Stimulated activated CD4-positive, alpha-beta T cell treated with anti-CD3 and anti-CD28 coated beads, Interleukin-1b, Interleukin-23, amount 100 ng/mL, for 1 hour (primary cell): ENCODE measurements around the gene HDGF.
"Not testable (repeated sequence)": the region's sequence is repeated elsewhere in the genome, so short reads cannot be mapped to it uniquely, and the experiment has no call there.

Source experiments
- DNase-seq, 2 donors: peaks; one replicate each; pipeline ENCODE4 v3.0.0-alpha.2; 2020; ENCODE audit warnings: low read depth in 2 of 2

Gene HDGF

DNA sequence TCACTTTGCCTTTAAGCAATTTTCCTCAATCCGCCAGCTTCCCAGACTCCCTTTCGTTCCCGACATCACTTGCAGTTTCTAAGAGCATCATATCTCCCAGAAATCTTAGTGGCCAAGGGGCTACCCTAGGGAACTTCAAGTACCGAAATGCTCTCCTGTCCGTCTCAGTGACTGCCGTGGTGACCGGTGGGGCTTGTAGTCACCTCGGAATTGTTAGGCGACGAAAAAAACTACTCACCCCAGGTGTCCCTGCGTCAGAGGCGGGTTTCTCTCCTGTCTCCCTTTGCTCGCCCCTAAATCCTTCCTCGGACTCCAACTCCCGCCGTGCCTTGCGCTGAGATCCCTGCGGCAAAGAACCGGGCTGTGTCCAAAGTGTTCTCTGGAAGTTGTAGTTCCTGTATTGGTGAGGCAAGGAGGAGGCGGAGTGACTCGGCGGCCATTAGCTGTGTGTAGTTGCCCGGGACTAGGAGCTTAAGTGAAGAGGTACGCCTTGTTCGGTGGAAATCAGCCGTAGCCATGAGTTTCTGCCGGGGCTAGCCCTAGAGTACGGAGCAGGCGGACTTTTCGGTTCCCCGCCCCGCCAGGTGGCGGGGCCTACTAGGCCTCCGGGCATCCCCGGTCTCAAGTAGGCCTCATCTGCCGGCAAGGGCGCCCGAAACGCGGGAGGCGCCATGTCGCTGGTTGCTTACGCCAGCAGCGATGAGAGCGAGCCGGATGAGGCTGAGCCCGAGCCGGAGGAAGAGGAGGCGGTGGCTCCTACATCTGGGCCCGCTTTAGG lies 15.8 kb upstream of the HDGF start, which contains the start of gene PRCC:
PRCC (plus strand) TSS at position 435 of the 778 bp plus-strand sequence; CDS start at position 672, 237 bp downstream.
- DNase-seq, result peak; percentile 83 to 93

DNA sequence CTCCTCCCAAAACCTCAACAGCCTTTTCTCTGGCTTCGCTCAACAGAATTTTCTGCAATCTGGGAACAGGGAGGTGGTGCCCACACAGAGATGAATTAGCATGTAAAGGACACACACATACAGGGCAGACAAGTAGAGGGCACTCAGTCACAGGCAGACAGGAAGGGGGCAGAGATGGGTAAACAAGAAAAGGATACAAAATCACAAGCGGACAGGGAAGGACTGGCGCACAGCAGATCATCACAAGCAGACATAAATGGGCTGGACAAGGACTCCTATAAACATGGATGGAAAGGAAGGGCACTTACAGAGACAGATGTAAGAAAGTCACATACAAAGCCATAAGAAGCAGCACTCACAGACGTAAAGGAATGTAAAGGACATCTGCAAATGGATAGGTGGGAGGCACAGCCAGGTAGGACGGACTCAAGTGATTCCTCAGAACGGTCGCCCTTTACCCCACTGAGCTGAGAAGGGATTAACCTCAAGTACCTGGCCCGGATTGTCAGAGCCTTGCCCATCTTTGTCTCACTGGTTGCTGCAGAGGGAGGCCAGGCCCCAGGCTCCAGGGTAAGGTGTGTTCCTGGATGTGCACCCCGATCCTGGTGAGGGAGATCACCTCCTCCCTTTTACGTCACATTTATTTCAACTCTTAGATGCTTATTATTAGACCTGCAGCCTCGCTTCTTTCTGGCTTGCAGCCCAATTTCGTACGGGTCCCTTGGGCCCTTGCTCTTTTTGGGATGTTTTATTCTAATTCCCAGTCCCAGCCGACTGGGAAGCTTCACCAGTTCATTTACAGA lies 15.0 kb upstream of the HDGF start:
- DNase-seq, result no peak

DNA sequence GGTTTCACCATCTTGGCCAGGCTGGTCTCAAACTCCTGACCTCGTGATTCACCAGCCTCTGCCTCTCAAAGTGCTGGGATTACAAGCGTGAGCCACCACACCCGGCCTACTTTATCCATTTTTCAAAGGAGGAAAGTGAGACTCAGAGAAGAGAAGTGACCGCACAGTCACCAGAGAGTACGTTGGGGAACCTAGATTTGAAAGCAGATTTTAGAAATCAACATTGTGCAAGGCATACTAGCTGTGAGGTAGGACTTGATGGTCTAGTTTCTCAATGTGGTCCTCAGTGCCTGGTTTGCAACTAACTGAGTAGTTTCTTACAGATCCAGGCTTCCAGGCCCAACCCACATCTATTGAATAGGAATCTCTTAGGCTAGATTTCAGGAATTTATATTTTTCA lies 14.2 kb upstream of the HDGF start:
- DNase-seq, result no peak

DNA sequence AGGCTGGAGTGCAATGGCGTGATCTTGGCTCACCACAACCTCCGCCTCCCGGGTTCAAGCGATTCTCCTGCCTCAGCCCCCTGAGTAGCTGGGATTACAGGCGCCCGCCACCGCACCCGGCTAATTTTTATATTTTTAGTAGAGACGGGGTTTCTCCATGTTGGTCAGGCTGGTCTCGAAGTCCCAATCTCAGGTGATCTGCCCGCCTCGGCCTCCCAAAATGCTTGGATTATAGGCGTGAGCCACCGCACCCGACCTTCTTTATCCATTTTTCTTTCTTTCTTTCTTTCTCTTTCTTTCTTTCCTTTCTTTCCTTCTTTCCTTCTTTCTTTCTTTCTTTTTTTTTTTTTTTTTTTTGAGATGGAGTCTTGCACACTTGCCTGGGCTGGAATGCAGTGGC lies 13.7 kb upstream of the HDGF start:
- DNase-seq, result not testable (repeated sequence)

DNA sequence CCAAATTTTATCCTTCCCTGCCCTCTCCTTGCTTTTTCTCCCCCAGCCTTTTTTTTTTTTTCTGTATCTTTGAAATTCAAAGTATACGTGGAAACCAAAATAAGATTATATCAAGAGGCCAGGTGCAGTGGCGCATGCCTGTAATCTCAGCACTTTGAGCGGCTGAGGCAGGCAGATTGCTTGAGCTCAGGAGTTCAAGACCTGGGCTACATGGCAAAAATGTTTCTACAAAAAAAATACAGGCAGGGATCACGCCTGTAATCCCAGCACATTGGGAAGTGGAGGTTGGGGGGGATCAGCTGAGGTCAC lies 9.3 kb upstream of the HDGF start:
- no peak for DNase-seq

DNA sequence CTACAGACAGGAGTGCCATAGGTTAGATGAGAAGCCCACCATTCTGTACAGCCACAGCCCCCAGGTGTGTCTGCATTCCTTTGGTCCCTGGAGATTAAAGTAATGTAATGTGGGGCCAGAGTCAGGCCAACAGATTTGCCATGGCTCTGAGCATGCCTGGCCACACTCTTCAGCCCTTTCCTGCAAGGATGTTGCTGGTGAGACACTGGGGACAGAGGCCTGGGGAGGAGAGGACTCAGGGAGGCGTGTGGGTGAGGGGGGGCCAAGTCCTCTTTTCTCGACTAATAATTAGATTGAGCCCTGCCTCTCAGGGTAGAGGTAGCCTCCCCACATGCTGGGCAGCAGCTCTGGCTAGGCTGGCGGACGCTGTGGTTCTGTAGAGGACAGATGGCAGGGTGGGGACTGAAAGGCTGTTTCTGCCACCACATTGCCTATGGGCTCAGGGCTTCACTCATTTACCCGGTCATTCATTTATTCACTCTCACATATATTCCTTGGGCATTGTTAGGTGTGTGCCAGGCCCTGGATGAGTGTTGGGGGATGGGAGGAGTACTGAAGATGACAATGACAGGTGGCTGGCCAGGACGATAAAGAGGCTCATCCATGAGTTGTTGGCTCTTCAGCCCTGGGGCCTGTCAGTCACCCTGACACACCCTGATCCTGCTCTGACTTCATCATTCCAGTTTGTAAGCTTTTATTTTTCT lies 8.8 kb upstream of the HDGF start:
- DNase-seq, result no peak

DNA sequence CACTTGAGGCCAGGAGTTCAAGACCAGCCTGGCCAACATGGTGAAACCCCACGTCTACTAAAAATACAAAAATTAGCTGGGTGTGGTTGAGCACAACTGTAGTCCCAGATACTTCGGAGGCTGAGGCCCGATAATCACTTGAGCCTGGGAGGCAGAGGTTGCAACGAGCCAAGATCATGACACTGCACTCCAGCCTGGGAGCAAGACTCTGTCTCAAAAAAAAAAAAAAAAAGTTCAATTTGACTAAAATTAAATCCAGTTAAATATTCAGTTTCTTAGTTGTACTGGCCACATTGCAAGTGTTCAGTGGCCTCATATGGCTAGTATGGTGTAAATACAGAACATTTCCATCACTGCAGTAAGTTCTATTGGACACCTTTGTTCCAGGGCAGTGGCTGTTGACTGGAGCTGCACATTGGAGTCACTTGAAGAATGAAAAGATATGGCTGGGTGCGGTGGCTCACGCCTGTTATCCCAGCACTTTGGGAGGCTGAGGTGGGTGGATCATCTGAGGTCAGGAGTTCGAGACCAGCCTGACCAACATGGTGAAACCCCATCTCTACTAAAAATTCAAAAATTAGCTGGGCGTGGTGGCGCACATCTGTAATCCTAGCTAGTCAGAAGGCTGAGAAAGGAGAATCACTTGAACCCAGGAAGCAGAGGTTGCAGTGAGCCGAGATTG lies 6.2 kb upstream of the HDGF start:
- DNase-seq, result not testable (repeated sequence)

DNA sequence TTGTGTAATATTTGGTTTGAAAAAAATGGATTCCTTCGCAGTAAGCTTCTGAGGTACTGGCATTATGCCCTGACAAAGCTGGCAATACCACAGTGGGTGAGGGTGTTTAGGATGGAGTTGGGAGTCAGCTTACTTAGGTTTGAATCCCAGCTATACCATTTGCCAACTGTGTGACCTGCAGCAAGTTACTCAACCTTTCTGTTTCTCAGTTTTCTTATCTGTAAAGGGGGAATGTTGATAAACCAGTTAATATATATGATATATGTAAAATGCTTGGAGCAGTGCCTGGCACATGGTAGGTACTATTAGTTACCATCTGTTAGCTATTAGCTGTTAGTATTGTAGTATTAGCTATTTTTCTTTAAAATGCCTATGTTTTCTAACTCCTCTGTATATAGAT lies 4.9 kb upstream of the HDGF start:
- no peak for DNase-seq

DNA sequence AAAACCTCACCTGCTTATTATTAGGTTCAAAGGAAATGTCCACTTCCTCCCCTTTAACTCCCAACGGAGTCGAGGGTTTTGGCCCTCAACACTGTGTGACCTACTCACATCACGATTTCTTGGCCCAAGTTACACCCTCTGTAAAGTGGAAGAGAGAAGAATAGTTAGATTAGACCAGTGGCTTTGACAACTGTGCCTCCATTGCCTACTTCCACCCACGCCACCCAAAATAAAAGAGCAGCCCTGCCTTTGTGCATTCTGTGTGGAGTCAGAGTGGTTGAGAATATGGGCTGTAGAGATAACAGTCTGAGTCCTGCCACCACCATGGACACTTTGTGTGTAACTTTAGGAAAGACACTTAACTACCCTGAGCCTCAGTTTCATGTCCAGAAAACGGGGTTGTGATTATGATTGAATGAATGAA lies 4.1 kb upstream of the HDGF start:
- DNase-seq, result no peak

DNA sequence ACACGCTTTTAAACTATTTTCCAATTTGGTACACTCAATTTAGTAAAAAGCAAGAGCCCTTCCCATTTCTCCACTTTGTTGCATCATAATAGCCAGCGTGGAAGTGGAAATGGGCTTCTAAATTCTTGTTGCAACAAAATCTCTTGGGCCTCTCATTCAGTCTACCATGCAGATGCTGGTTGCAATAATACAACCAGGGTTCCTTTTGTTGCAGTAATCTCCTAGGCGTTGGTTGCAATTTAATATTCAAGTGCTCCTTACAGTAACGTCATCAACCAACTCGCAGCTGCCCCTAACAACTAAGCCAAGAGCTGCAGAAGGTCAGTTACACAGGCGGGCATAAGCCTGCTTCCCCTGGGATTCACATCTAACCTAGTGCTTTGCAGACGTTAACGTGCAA lies 2.7 kb upstream of the HDGF start:
- DNase-seq, result no peak

DNA sequence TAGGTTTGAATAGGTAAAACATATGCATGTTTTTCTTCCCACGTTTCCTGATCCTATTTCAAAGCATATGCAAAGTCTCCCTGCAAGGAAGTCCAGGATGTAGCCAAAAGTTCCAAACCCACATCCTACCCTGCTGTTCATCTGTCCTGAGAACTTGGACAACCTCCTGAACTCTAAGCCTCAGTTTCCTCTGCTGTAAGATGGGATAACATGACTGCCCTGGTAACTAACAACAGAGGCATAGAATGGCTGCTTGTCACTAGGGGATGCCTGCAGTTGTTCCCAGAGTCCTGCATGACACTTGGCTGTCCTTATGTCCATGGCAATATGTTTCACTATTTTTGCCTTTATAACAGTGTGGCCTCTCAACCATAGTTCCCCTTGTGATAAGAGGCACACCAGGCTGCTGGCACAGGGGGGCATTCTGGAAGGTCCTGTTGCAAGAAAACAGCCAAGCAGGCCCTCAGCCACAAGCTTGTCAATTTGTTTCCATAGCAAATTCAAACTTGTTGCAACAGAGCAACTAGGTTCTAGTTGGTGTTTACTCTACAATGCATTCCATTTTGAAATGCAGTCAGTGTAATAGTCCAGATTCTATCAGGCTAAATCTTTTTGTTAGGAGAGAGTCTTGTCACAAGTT lies 1.5 kb upstream of the HDGF start:
- DNase-seq, result no peak

DNA sequence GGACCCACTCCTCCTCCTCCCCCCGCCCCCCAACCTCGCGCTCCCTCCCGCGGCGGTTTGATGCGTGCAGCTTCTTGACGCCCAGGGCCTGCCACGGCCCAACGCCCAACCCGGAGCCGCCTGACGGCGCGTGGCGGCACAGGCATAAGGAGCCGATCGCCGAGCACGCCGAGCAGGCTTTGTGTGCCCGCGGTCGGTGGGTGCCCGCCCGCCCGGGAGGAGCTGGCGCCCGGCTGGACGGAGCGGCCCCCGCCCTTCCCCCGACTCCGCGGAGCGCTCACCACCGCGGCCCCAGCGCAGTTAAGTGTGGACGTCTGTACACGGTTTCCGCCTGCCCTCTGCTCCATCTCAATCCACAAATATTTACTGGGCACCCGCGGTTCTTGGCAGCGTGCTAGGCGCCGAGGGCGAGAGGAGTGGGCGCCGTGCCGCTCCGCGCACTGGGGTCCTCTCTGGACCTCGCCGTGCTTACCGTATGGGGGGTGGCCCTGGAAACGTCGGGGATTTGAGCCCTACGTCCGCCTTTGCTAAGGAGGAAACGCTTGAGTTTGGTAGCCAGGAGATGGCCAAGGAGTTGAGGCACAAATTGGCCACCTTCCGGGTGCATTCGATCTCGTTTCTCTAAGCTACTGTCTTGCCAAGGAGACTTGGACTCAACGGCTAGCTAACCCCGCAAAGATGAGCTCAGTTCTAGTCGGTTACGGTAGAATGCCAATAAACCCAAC lies 444 bp upstream of the HDGF start:
- DNase-seq, result peak; percentile 92 to 95

DNA sequence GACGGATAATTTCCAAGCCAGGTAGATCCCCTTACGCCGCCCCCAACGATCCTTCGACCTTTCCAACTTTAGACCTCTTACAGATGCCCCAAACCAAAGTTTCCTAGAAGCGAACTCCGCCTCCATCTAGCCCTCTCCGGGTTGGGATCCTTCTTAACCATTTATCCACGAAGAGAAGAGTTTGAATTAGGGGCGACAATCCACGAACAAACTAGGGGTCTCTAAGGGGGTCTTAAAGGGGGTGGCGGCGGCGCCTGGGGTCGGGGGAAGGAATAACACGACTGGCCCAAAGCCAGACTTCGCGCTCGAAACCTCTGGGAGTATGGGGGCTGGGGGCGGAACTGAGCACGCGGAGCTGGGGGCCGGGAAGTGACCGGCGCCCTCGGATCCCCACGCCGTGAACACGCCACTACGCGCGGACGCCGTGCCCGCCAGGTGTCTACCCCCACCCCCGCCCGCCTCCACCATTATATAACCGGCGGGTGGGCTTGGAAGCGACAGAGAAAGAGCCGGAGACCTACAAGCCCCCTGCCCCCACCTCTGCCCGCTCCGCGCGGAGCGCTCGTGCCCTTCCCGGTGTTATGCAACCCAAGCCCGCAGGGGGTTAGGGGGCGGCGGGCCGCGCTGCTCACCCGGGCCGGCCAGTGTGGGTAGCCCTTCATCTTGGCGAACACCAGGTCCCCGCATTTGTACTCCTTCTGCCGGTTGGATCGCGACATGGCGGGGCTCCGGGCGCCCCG lies 594 bp downstream of the HDGF start:
- DNase-seq, result no peak

DNA sequence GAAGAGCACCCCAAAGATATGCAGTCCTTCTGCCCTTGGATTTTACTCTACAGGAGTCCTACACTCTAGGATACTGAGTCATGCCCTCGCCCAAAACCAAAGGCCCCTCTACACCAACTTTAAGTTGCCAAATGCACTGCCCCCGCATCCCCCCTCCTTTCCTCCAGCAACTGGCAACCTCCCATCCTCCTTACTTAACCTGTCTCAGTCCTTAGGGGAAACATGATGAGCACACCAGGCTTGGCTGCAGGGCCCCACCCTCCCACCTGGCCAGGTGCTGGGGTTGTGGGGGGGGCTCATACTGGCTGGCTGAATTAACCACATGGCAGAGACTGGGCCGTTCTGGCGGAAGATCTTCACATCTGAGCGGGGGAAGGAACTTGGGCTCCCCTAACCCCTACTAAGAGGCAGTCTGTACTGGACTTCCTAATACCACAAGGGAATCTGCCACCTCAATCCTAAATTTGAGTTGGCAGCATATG lies 1.2 kb downstream of the HDGF start:
- no peak for DNase-seq

DNA sequence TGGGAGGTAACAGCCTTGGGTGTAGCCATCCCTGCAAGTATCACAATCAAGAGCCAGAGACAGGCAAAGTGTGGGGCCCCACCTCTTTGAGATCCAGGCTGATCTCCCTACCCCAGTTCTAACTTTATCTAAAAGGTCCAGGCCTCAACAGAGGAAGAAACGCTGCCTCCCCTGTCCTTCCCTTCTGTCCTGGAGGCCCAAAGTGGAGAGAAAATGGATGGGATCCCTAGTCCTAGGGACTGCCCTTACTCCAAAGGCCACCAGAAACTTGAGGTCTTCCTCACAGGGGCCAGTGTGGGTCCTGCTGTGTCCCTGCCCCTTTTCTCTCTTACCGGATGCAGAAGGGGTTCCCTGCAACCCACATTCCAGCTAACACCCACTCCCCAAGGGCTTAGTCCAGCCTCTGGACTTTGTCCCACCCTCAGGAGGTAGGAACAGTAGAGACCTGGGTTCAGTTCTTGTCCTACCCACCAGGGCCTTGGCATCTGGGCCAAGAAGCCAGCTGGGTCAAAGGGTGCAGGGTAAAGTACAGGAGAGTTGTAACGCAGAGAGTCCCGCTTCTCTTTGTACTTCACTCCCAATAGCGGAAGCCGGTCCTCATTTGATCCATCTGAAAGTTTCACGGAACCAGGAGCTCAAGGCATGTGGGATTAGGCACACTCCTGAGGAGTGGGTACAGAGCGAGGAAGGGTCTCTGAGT lies 1.9 kb downstream of the HDGF start:
- DNase-seq, result no peak

DNA sequence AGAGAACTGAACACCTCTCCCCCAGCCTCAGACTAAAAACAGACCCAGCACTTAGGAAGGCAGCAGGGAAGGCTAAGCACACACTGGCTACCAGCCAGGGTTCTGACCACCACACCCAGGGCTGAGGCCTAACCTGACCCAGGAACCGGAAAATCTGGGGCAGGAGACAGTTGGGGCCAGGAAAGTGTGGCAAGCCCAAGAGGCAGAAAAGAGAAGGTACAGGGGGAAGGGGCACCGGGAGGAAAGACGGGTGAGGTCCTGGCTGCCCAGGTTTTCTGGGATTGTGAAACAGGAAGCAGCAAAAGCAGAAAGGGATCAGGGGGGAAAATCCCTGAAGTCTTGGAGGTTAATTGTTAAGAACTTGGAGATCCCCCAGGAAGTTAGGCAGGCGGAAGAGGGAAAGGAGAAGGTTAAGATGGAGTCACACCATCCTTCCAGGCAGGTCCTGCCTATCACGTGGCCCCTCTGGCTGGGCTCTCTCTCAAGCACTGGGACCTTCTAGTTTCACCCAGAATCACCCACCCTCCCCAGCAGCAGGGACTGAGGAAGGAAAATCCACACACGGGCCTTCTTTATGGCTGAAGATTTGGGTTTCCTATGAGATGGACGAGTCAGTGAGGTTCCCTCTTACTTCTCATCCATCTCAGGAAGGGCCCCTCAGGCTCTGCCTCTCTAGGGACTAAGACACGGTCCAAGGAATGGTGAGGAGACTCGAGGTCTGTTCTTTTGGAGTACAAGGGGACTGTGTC lies 2.6 kb downstream of the HDGF start:
- no peak for DNase-seq

DNA sequence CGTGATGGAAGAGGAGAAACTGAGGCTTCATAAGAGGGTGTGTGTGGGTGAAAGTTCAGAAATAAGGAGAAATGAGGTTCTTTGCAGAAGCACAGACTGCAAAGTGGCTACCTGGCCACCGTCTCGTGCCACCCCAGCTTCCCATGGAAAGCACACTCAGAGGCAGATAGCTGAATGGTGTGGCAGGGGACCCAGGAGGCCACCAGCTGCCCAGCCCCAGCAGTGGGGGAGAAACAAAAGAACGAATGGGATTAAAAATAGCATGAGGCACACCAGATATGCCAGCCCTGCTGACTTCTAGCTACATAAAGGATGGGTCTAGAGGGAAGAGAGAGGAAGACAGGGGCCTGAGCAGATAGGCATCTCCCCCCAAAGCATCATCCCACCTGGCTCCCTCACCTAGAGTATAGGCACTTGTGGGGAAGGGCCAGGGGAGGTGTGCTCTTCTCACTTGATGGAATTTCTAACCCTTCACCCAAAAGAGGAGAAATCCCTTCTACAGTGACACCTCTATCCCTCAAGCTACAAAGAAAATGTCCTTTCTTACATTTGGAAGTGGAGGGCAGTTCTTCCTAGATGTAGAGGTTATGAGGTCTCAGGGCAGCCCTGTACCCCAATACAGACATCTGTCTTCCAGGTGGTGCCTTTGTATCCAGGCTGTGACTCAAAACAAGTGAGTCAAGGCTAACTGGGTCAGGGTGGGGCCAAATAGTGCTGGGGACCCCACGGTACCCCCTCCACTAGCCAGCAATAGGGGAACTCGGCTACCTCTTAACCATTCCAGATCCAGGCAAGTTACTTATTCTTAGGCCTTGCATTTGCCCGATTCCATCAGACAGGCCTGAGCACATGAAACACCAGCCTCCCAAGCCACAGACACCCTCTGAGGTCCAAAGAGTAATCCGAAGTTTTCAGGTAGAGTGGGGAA lies 3.5 kb downstream of the HDGF start:
- no peak for DNase-seq
